ENCODE results near the gene OMD. TPM values are rescaled to one million over a fixed set of nuclear protein-coding genes. Genes with fewer than 3 reads are reported as not detected.

Gene OMD
- total and polyA plus RNA-seq, 10 donors: 0.10 to 1.0 (median 0.61) TPM; not detected in 1

- Histone ChIP-seq H3K27ac (no peak overlapping the region), H3K9me3 (no peaks in the 10 kb centered on the region), H3K4me3 (no peak overlapping the region), H3K36me3 (no peaks in the 10 kb centered on the region), H3K4me1 (no peaks in the 10 kb centered on the region), H3K27me3 (replicated peaks in 1 of 7) (no peaks in the 10 kb centered on the region)
- TF ChIP-seq POLR2AphosphoS5 (IDR thresholded peaks at IDR 0.05) (no peak), POLR2A (IDR thresholded peaks at IDR 0.05) (no peak)
- TF ChIP-seq, protein P1, sequence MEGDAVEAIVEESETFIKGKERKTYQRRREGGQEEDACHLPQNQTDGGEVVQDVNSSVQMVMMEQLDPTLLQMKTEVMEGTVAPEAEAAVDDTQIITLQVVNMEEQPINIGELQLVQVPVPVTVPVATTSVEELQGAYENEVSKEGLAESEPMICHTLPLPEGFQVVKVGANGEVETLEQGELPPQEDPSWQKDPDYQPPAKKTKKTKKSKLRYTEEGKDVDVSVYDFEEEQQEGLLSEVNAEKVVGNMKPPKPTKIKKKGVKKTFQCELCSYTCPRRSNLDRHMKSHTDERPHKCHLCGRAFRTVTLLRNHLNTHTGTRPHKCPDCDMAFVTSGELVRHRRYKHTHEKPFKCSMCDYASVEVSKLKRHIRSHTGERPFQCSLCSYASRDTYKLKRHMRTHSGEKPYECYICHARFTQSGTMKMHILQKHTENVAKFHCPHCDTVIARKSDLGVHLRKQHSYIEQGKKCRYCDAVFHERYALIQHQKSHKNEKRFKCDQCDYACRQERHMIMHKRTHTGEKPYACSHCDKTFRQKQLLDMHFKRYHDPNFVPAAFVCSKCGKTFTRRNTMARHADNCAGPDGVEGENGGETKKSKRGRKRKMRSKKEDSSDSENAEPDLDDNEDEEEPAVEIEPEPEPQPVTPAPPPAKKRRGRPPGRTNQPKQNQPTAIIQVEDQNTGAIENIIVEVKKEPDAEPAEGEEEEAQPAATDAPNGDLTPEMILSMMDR (IDR thresholded peaks at IDR 0.05 in 8 of 11, conservative IDR thresholded peaks at IDR 0.05 in 3 of 11): no peak
- no peak for DNase-seq
- intact Hi-C loops (cut with DNase I; ENCODE audit: low total_unique reads): no loop called here
- WGBS, 5 donors: 93 to 99% (median 98%) methylated on average over 4 of the region's 4 CpGs
Measured at GRCh38 chr9:92385953-92386352, 38.3 kb downstream of the OMD start.

DNA sequence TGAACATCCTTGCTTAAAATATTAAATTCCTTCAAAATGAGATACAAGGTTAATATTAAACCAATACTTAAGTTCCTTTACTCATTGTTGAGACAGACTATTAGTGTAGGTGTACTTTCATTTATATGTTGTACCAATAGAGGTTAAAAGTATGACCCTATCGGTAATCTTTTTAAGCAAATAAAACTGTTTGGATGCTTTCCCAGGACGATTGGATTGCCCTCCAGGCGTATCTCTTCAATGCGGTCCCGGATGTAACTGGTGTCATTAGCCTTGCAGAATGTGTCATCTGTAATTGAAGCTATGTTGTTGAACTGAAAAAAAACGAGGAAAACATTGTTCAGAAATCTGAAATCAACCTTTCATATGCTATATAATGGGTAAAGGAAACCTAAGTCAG, 38.8 kb downstream of the OMD start:
- TF ChIP-seq, protein P1 (IDR thresholded peaks at IDR 0.05 in 8 of 11, conservative IDR thresholded peaks at IDR 0.05 in 3 of 11): no peak
- TF ChIP-seq POLR2AphosphoS5 (IDR thresholded peaks at IDR 0.05) (no peak), POLR2A (IDR thresholded peaks at IDR 0.05) (no peak)
- Histone ChIP-seq H3K4me1 (no peaks in the 10 kb centered on the region), H3K27ac (no peak overlapping the region), H3K4me3 (no peak overlapping the region), H3K36me3 (no peaks in the 10 kb centered on the region), H3K9me3 (no peaks in the 10 kb centered on the region), H3K27me3 (replicated peaks in 1 of 7) (no peaks in the 10 kb centered on the region)
- intact Hi-C loops (cut with DNase I; ENCODE audit: low total_unique reads): no loop called here
- DNase-seq: no peak
- 81 to 91% (median 87%) methylated on average over 6 of the region's 6 CpGs for WGBS, 5 donors

DNA sequence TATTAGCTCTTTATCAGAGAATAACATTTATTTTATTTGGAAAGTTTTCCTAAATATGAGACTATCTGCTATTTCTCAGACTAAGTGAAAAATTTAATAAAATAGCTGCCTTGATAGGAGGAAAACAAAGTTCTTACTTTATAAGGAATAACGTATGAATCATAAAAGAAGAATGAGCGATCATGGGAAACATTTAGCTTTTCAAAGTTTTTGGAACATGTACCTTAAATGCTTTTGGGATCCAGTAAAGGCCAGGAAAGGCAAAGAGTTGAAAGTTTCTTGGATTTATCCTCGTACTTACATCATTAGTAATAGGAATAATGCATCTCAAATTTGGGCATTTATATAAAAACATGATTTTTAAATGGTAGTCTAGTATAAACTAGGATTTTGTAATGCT, 39.3 kb downstream of the OMD start:
- Histone ChIP-seq H3K4me1 (no peaks in the 10 kb centered on the region), H3K36me3 (peaks cover 0 to 4% (median 0%) of the 10 kb centered on the region in 6 donors), H3K4me3 (no peak overlapping the region), H3K27ac (no peak overlapping the region), H3K27me3 (replicated peaks in 1 of 7) (no peaks in the 10 kb centered on the region), H3K9me3 (no peaks in the 10 kb centered on the region)
- DNase-seq: no peak
- intact Hi-C loops (cut with DNase I; ENCODE audit: low total_unique reads): no loop called here
- TF ChIP-seq, protein P1 (IDR thresholded peaks at IDR 0.05 in 8 of 11, conservative IDR thresholded peaks at IDR 0.05 in 3 of 11): no peak
- TF ChIP-seq POLR2A (IDR thresholded peaks at IDR 0.05) (no peak), POLR2AphosphoS5 (IDR thresholded peaks at IDR 0.05) (no peak)
- 91 to 99% (median 94%) methylated on average over 3 of the region's 3 CpGs for WGBS, 5 donors

- peaks cover 0 to 6% (median 0%) of the 10 kb centered on the region in 6 donors for H3K36me3 ChIP-seq
- no peaks in the 10 kb centered on the region for H3K9me3 ChIP-seq
- TF ChIP-seq, protein P1 (IDR thresholded peaks at IDR 0.05 in 8 of 11, conservative IDR thresholded peaks at IDR 0.05 in 3 of 11): no peak
- TF ChIP-seq POLR2AphosphoS5 (IDR thresholded peaks at IDR 0.05): no peak
- TF ChIP-seq POLR2A (IDR thresholded peaks at IDR 0.05): no peak
- no peak for DNase-seq
- WGBS, 5 donors: 91 to 100% (median 95%) methylated on average over 1 of the region's 1 CpG
- no peak overlapping the region for H3K27ac ChIP-seq
- intact Hi-C loops (cut with DNase I; ENCODE audit: low total_unique reads): no loop called here
- H3K4me3 ChIP-seq: no peak overlapping the region
- no peaks in the 10 kb centered on the region for H3K27me3 ChIP-seq (replicated peaks in 1 of 7)
- H3K4me1 ChIP-seq: no peaks in the 10 kb centered on the region
Measured at GRCh38 chr9:92384375-92384774, 39.9 kb downstream of the OMD start.
